Transverse colon (tissue), 4 donors: ENCODE measurements around the gene KLHDC10. TPM values are rescaled to one million over a fixed set of nuclear protein-coding genes. Genes with fewer than 3 reads are reported as not detected.

Experiments used
- DNase-seq: peaks from one replicate; pipeline ENCODE4 v3.0.0-alpha.2; 2019
- H3K27ac ChIP-seq, 4 donors: fragments of 200-600 bp; sonication (generic); 2 replicates each; pipeline ENCODE4 v1.5.1; 2016 to 2018; ENCODE audit warnings: inconsistent platforms in 4 of 4
- H3K27me3 ChIP-seq: fragments of 200-600 bp; sonication (generic); 2 replicates; pipeline ENCODE4 v1.5.1; 2017; ENCODE audit warnings: inconsistent platforms
- H3K36me3 ChIP-seq, 4 donors: fragments of 200-600 bp; sonication (generic); 2 replicates each; pipeline ENCODE4 v1.5.1; 2017 to 2019; ENCODE audit warnings: inconsistent platforms in 4 of 4
- H3K4me1 ChIP-seq, 4 donors: fragments of 200-600 bp; sonication (generic); 2 replicates each; pipeline ENCODE4 v1.5.1; 2017 to 2020; ENCODE audit warnings: inconsistent platforms in 4 of 4
- H3K4me3 ChIP-seq, 4 donors: fragments of 200-600 bp; sonication (generic); 1 replicate in 1 of 4; 2 replicates in 3 of 4; pipeline versions ENCODE4 v1.5.1 to v1.6.1; 2017 to 2019; ENCODE audit warnings: inconsistent platforms in 4 of 4
- H3K9me3 ChIP-seq, 2 donors: fragments of 200-600 bp; sonication (generic); 2 replicates each; pipeline ENCODE4 v1.5.1; 2017 to 2019; ENCODE audit warnings: inconsistent platforms in 2 of 2
- CTCF ChIP-seq, 5 experiments: fragments of 200-600 bp in 3 of 5; fragments of 450-650 bp in 2 of 5; sonication (generic) in 3 of 5; IDR thresholded peaks; 1 replicate in 2 of 5; 2 replicates in 3 of 5; pipeline ENCODE4 v1.5.1; 2016 to 2017; ENCODE audit warnings: antibody characterized with exemption in 5 of 5, inconsistent platforms in 3 of 5, mild to moderate bottlenecking in 2 of 5, moderate library complexity in 1 of 5
- EP300 ChIP-seq: sonication (generic); formaldehyde crosslinking; IDR thresholded peaks from one replicate; pipeline ENCODE4 v1.6.1; 2017; ENCODE audit warnings: antibody characterized with exemption, low read depth
- POLR2A ChIP-seq: fragments of 450-650 bp; IDR thresholded peaks from one replicate; pipeline ENCODE4 v1.6.1; 2016; ENCODE audit warnings: antibody characterized with exemption, mild to moderate bottlenecking, moderate library complexity
- POLR2AphosphoS5 ChIP-seq, 3 donors: sonication (generic); formaldehyde crosslinking; IDR thresholded peaks; one replicate each; pipeline ENCODE4 v1.6.1; 2016; ENCODE audit warnings: antibody characterized with exemption in 3 of 3
- WGBS, 2 donors: methylation state at CpG; one replicate each; pipeline ENCODE4 v1.1.5; 2018; ENCODE audit warnings: low coverage in 1 of 2; 5-methylcytosine and 5-hydroxymethylcytosine counted together
- in situ Hi-C, 4 donors: fragments of 200-750 bp; cut with MboI; loops; one replicate each; pipeline versions ENCODE4 v1.15.0 to v1.15.1; 2017; ENCODE audit warnings: low sequenced_read_pairs in 3 of 4, low pct_ligation_motif_present in 1 of 4, low pct_unique_long_range_greater_than_20kb in 1 of 4
- intact Hi-C: fragments of 100-400 bp; cut with DNase I; formaldehyde crosslinking; loops from one replicate; pipeline ENCODE4 v1.15.1; 2023; ENCODE audit warnings: low total_unique reads
- total RNA-seq, 4 donors: library from RNA; depleted of rRNA; stranded (reverse); fragments of >200 nt; gene quantifications; one replicate each; pipeline ENCODE4 v1.1.0, GENCODE V29; 2016

The KLHDC10 gene
- total RNA-seq, 4 donors from 2014 or later = 9.4 to 23.5 (median 15.6) TPM

DNA sequence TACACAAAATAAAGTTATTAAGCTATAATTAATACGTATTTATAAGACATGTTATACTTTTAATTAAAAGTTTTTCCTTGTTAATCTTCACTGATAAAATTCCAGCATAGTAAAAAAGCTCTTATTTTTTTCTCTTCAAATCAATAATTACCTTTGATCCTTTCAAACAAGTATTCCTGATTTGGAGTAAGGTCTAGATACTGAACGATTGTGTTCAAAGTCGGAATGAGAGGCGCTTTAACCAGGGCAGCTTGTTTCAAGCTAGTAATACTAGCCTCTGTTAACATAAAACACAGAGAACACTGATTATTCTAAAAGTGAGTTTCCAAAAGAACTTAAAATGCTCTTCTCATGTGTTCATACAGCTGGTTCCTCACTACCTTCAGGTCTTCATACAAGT lies 107.9 kb downstream of the KLHDC10 start:
- intact Hi-C loops = no loop called here
- no peaks in the 10 kb centered on the region for H3K9me3 ChIP-seq
- WGBS, 2 donors = 92 to 93% methylated on average over 4 of the region's 4 CpGs
- no peak overlapping the region for H3K27ac ChIP-seq
- H3K36me3 ChIP-seq = peaks cover 0 to 57% (median 27%) of the 10 kb centered on the region in 4 donors
- H3K27me3 ChIP-seq = no peaks in the 10 kb centered on the region
- no peaks in the 10 kb centered on the region for H3K4me1 ChIP-seq
- no peak for TF ChIP-seq EP300
- TF ChIP-seq POLR2A = no peak
- no peak for TF ChIP-seq CTCF (IDR thresholded peaks at IDR 0.05)
- TF ChIP-seq POLR2AphosphoS5 (IDR thresholded peaks at IDR 0.05) = no peak
- DNase-seq = no peak
- H3K4me3 ChIP-seq = no peak overlapping the region
- in situ Hi-C loops = no loop called here

GRCh38 chr7:130179631-130180030 lies 109.3 kb downstream of the KLHDC10 start:
- Histone ChIP-seq H3K27ac (no peak overlapping the region), H3K4me3 (no peak overlapping the region), H3K9me3 (no peaks in the 10 kb centered on the region), H3K27me3 (no peaks in the 10 kb centered on the region), H3K36me3 (peaks cover 0 to 63% (median 30%) of the 10 kb centered on the region in 4 donors), H3K4me1 (no peaks in the 10 kb centered on the region)
- 94 to 100% methylated on average over 2 of the region's 2 CpGs for WGBS, 2 donors
- DNase-seq = no peak
- in situ Hi-C loops = no loop called here
- no peak for TF ChIP-seq POLR2A
- TF ChIP-seq CTCF (IDR thresholded peaks at IDR 0.05) = no peak
- no peak for TF ChIP-seq EP300
- no peak for TF ChIP-seq POLR2AphosphoS5 (IDR thresholded peaks at IDR 0.05)
- intact Hi-C loops = no loop called here

GRCh38 chr7:130180571-130181262 lies 110.4 kb downstream of the KLHDC10 start:
- Histone ChIP-seq H3K4me3 (no peak overlapping the region), H3K36me3 (peaks cover 0 to 62% (median 29%) of the 10 kb centered on the region in 4 donors), H3K9me3 (no peaks in the 10 kb centered on the region), H3K4me1 (peaks cover 0 to 3% (median 0%) of the 10 kb centered on the region in 4 donors), H3K27ac (no peak overlapping the region), H3K27me3 (no peaks in the 10 kb centered on the region)
- intact Hi-C loops (no loop called here), in situ Hi-C loops (no loop called here)
- WGBS, 2 donors = 85 to 93% methylated on average over 3 to 9 of the region's 9 CpGs
- TF ChIP-seq CTCF (IDR thresholded peaks at IDR 0.05) = no peak
- DNase-seq = no peak

- 74 to 79% methylated on average over 2 of the region's 2 CpGs for WGBS, 2 donors
- Histone ChIP-seq H3K4me1 (peaks cover 0 to 3% (median 0%) of the 10 kb centered on the region in 4 donors), H3K36me3 (peaks cover 0 to 61% (median 29%) of the 10 kb centered on the region in 4 donors), H3K4me3 (no peak overlapping the region), H3K9me3 (no peaks in the 10 kb centered on the region), H3K27ac (no peak overlapping the region), H3K27me3 (no peaks in the 10 kb centered on the region)
- TF ChIP-seq CTCF (IDR thresholded peaks at IDR 0.05) (no peak), POLR2AphosphoS5 (IDR thresholded peaks at IDR 0.05) (no peak), EP300 (no peak), POLR2A (no peak)
- DNase-seq = no peak
- in situ Hi-C loops (no loop called here), intact Hi-C loops (no loop called here)
Observed at GRCh38 chr7:130181263-130181605, 110.9 kb downstream of the KLHDC10 start.
